Measurements from ENCODE around the gene HECW1. TPM values are rescaled to one million over a fixed set of nuclear protein-coding genes. Genes with fewer than 3 reads are reported as not detected.

The HECW1 gene
- total RNA-seq, 1 experiment from 2014 or later = 2.7 TPM

DNA sequence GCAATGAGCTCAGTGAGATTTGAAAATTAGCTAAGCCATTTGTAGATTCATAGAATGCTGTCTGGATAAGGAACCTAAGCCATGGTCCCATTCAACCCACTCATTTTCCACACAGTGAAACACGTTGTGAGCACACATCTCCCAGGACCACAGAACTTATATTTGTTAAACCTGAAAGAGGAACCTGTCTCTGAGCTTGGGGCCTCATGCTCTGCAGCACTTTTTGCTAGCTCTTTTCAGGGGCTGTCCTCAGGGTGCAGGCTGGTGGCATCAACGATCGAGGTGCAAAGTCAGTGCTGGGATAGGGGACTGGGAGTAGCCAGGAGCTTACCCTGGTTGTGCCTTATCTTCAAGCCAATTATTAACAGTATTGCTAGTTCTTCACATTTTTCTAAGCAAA, 11.9 kb downstream of the HECW1 start:
- no peaks in the 10 kb centered on the region for H3F3A ChIP-seq (ENCODE audit: insufficient read depth, low read depth)
- no peak for DNase-seq
- no peaks in the 10 kb centered on the region for H4K20me1 ChIP-seq (ENCODE audit: insufficient read depth)
- no peaks in the 10 kb centered on the region for H3K9me2 ChIP-seq (ENCODE audit: insufficient read depth)
- intact Hi-C loops (cut with micrococcal nuclease; ENCODE audit: unreplicated experiment) = no loop called here
- no peak overlapping the region for H3K4me3 ChIP-seq
- H3K4me1 ChIP-seq (replicated peaks; ENCODE audit: insufficient read depth) = no peaks in the 10 kb centered on the region
- no peak overlapping the region for H3K27ac ChIP-seq
- TF ChIP-seq, protein P1, sequence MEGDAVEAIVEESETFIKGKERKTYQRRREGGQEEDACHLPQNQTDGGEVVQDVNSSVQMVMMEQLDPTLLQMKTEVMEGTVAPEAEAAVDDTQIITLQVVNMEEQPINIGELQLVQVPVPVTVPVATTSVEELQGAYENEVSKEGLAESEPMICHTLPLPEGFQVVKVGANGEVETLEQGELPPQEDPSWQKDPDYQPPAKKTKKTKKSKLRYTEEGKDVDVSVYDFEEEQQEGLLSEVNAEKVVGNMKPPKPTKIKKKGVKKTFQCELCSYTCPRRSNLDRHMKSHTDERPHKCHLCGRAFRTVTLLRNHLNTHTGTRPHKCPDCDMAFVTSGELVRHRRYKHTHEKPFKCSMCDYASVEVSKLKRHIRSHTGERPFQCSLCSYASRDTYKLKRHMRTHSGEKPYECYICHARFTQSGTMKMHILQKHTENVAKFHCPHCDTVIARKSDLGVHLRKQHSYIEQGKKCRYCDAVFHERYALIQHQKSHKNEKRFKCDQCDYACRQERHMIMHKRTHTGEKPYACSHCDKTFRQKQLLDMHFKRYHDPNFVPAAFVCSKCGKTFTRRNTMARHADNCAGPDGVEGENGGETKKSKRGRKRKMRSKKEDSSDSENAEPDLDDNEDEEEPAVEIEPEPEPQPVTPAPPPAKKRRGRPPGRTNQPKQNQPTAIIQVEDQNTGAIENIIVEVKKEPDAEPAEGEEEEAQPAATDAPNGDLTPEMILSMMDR (conservative IDR thresholded peaks at IDR 0.05) = no peak
- no peak for TF ChIP-seq EZH2 (IDR thresholded peaks at IDR 0.05; ENCODE audit: low read depth)
- H3K27me3 ChIP-seq (ENCODE audit: insufficient read depth, low read depth) = peaks cover 79% of the 10 kb centered on the region
- ChIA-PET CTCF (no interaction called here), POLR2A (ENCODE audit: unreplicated experiment) (no interaction called here)
- no peak overlapping the region for H3K4me2 ChIP-seq
- no TSS peak for BruUV-seq (replicated peaks)
- no peaks in the 10 kb centered on the region for H3K9me3 ChIP-seq (ENCODE audit: insufficient read depth, low read depth)
- no peaks in the 10 kb centered on the region for H3K36me3 ChIP-seq (ENCODE audit: low read depth)
- no peak overlapping the region for H2AFZ ChIP-seq
- no peaks in the 10 kb centered on the region for H3K79me2 ChIP-seq (ENCODE audit: low read depth)

DNA sequence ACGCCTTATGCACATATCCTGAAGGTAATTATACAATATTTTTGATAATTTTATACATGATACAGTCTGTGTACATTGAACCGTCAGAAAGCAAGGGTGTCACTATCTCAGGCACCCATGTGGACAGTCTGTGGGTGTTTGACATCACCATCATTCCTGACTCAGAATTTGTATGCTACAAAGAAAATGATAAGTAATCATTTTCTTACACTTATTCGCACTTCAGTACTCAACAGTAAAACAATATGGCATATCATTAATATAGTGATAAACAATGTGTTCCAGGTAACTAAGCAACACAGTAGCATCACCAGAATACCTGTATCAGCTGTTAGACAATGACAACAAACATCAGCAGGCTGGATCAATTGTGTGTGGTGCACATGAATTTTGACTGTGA, 17.9 kb downstream of the HECW1 start:
- H3K4me2 ChIP-seq = no peak overlapping the region
- CTCF ChIA-PET = no interaction called here
- H3K4me3 ChIP-seq = no peak overlapping the region
- no peaks in the 10 kb centered on the region for H4K20me1 ChIP-seq (ENCODE audit: insufficient read depth)
- DNase-seq = no peak
- no peaks in the 10 kb centered on the region for H3K9me2 ChIP-seq (ENCODE audit: insufficient read depth)
- no peaks in the 10 kb centered on the region for H3F3A ChIP-seq (ENCODE audit: insufficient read depth, low read depth)
- no peaks in the 10 kb centered on the region for H3K79me2 ChIP-seq (ENCODE audit: low read depth)
- no peak for TF ChIP-seq EZH2 (IDR thresholded peaks at IDR 0.05; ENCODE audit: low read depth)
- TF ChIP-seq, protein P1 (conservative IDR thresholded peaks at IDR 0.05) = no peak
- intact Hi-C loops (cut with micrococcal nuclease; ENCODE audit: unreplicated experiment) = no loop called here
- no peaks in the 10 kb centered on the region for H3K9me3 ChIP-seq (ENCODE audit: insufficient read depth, low read depth)
- no peaks in the 10 kb centered on the region for H3K4me1 ChIP-seq (replicated peaks; ENCODE audit: insufficient read depth)
- BruUV-seq (replicated peaks) = no TSS peak
- peaks cover 21% of the 10 kb centered on the region for H3K27me3 ChIP-seq (ENCODE audit: insufficient read depth, low read depth)
- no peaks in the 10 kb centered on the region for H3K36me3 ChIP-seq (ENCODE audit: low read depth)
- POLR2A ChIA-PET (ENCODE audit: unreplicated experiment) = no interaction called here
- no peak overlapping the region for H3K27ac ChIP-seq
- H2AFZ ChIP-seq = no peak overlapping the region

DNA sequence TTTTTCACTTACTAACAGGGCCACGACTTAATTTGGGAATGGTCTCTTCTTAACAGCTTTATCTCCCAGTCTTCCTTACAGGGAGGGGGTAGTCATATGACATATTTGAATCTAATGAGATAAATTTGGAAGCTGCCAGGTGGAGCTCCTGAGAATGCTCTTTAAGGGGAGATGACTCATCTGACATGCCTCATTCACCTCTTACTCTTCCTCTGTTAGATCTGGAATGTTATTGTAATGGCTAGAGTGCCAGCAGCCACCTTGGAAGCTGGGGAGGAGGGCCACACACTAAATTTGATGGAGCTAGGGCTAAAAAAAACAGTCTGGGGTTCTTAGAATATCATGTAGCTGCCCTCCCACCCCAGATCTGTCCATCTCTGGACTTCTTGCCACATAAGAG, 22.7 kb downstream of the HECW1 start:
- BruUV-seq (replicated peaks) = no TSS peak
- Histone ChIP-seq H3K4me1 (replicated peaks; ENCODE audit: insufficient read depth) (no peaks in the 10 kb centered on the region), H3K36me3 (ENCODE audit: low read depth) (no peaks in the 10 kb centered on the region), H3K4me3 (no peak overlapping the region), H3K9me3 (ENCODE audit: insufficient read depth, low read depth) (no peaks in the 10 kb centered on the region), H4K20me1 (ENCODE audit: insufficient read depth) (no peaks in the 10 kb centered on the region), H3K27me3 (ENCODE audit: insufficient read depth, low read depth) (peaks cover 17% of the 10 kb centered on the region), H3K4me2 (no peak overlapping the region), H2AFZ (no peak overlapping the region), H3K9me2 (ENCODE audit: insufficient read depth) (no peaks in the 10 kb centered on the region), H3K79me2 (ENCODE audit: low read depth) (no peaks in the 10 kb centered on the region), H3K27ac (no peak overlapping the region), H3F3A (ENCODE audit: insufficient read depth, low read depth) (no peaks in the 10 kb centered on the region)
- intact Hi-C loops (cut with micrococcal nuclease; ENCODE audit: unreplicated experiment) = no loop called here
- ChIA-PET CTCF (no interaction called here), POLR2A (ENCODE audit: unreplicated experiment) (no interaction called here)
- TF ChIP-seq, protein P1 (conservative IDR thresholded peaks at IDR 0.05) = no peak
- TF ChIP-seq EZH2 (IDR thresholded peaks at IDR 0.05; ENCODE audit: low read depth) = no peak
- no peak for DNase-seq

All from PC-9 (cell line).